Left lung (tissue), 10 donors: ENCODE results near the gene DAB2IP. TPM values are rescaled to one million over a fixed set of nuclear protein-coding genes. Genes with fewer than 3 reads are reported as not detected.

Source experiments
- ATAC-seq: fragments of 200-7000 bp; cut with Tn5 transposase; one replicate; pipeline ENCODE4 v1.9.1; 2020; ENCODE audit warnings: moderate library complexity
- DNase-seq, 4 donors: peaks; one replicate each; pipeline ENCODE4 v3.0.0-alpha.2; 2013 to 2020
- H3K27ac ChIP-seq, 2 donors: fragments of 200-600 bp; sonication (generic) in 1 of 2; one replicate each; pipeline versions ENCODE4 v1.5.0 to v1.8.0; 2020 to 2021
- H3K27me3 ChIP-seq, 2 donors: fragments of 200-600 bp; sonication (generic) in 1 of 2; one replicate each; pipeline versions ENCODE4 v1.5.0 to v1.8.0; 2020 to 2021
- H3K36me3 ChIP-seq, 2 donors: fragments of 200-600 bp; sonication (generic) in 1 of 2; one replicate each; pipeline versions ENCODE4 v1.5.0 to v1.8.0; 2020 to 2021
- H3K4me1 ChIP-seq, 2 donors: fragments of 200-600 bp; one replicate each; pipeline ENCODE4 v1.8.0; 2021
- H3K4me3 ChIP-seq, 2 donors: fragments of 200-600 bp; sonication (generic) in 1 of 2; one replicate each; pipeline versions ENCODE4 v1.5.0 to v1.8.0; 2020 to 2021; ENCODE audit warnings: mild to moderate bottlenecking in 1 of 2
- H3K9me3 ChIP-seq, 2 donors: fragments of 200-600 bp; sonication (generic) in 1 of 2; one replicate each; pipeline versions ENCODE4 v1.5.0 to v1.8.0; 2020 to 2021
- intact Hi-C, 2 donors: fragments of 100-400 bp; cut with DNase I; formaldehyde crosslinking; loops; one replicate each; pipeline versions ENCODE4 v1.11.2 to v1.14.2; 2022
- polyA plus RNA-seq, 6 donors: library from polyadenylated mRNA; unstranded; fragments of 120-200 nt; gene quantifications; one replicate each; pipeline ENCODE4 v1.2.1, GENCODE V29; 2013; ENCODE audit not compliant: insufficient read length in 6 of 6
- total RNA-seq, 2 donors: library from RNA; stranded (reverse); fragmentation: NEBNext Ultra II Directional; extraction: Animal tissue kit (Norgen Biotek cat#: 25700); gene quantifications; one replicate each; pipeline ENCODE4 v1.2.1, GENCODE V29; 2021
- TF ChIP-seq, protein P1 (sequence below), 2 donors: fragments of 200-600 bp; sonication (generic) in 1 of 2; IDR thresholded peaks; one replicate each; pipeline versions ENCODE4 v1.5.0 to v1.8.0; 2021; ENCODE audit warnings: antibody characterized with exemption in 2 of 2
- donor health status: DM: no; HTN: yes; CAD: no.
- donor health status: DM: no; HTN: no; CAD: no.

Gene DAB2IP
- total and polyA plus RNA-seq, 8 donors = 25.0 to 53.4 (median 34.6) TPM

- TF ChIP-seq, protein P1, sequence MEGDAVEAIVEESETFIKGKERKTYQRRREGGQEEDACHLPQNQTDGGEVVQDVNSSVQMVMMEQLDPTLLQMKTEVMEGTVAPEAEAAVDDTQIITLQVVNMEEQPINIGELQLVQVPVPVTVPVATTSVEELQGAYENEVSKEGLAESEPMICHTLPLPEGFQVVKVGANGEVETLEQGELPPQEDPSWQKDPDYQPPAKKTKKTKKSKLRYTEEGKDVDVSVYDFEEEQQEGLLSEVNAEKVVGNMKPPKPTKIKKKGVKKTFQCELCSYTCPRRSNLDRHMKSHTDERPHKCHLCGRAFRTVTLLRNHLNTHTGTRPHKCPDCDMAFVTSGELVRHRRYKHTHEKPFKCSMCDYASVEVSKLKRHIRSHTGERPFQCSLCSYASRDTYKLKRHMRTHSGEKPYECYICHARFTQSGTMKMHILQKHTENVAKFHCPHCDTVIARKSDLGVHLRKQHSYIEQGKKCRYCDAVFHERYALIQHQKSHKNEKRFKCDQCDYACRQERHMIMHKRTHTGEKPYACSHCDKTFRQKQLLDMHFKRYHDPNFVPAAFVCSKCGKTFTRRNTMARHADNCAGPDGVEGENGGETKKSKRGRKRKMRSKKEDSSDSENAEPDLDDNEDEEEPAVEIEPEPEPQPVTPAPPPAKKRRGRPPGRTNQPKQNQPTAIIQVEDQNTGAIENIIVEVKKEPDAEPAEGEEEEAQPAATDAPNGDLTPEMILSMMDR (IDR thresholded peaks at IDR 0.05) = no peak
- Histone ChIP-seq H3K4me3 (no peak overlapping the region), H3K27ac (no peak overlapping the region), H3K36me3 (no peaks in the 10 kb centered on the region), H3K4me1 (peaks cover 0 to 59% of the 10 kb centered on the region in 2 donors), H3K27me3 (no peaks in the 10 kb centered on the region), H3K9me3 (no peaks in the 10 kb centered on the region)
- ATAC-seq (no peak), DNase-seq (no peak)
- intact Hi-C loops = no loop called here
Observed at GRCh38 chr9:121751686-121752445, 100.4 kb downstream of the DAB2IP start.

DNA sequence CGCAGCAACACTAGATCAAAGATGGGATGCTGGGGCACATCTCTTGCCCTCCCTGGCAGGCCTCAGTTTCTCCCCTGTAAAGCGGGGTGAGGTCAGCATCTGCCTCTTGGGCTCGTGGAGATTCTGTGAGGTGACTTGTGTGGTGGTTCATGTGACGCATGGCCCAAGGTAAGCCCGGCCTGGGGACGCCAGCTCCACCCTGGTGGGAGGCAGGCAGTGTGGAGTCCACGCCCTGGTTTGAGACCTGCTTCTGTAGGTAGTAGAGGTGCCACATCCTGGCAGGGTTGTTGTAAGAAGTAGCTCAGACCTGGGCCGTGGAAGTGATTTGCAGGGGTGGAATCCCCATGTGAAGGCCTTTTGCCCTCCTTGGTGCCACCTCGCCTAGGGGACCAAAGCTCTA, 101.5 kb downstream of the DAB2IP start:
- intact Hi-C loops = no loop called here
- peaks cover 0 to 2% of the 10 kb centered on the region in 2 donors for H3K36me3 ChIP-seq
- no peaks in the 10 kb centered on the region for H3K27me3 ChIP-seq
- H3K9me3 ChIP-seq = no peaks in the 10 kb centered on the region
- no peak overlapping the region for H3K4me3 ChIP-seq
- H3K27ac ChIP-seq = peak overlapping the region in 1 of 2 donors; percentile 45
- ATAC-seq (no peak), DNase-seq (peak in 1 of 4 donors; percentile 53)
- TF ChIP-seq, protein P1 (IDR thresholded peaks at IDR 0.05) = no peak
- peaks cover 0 to 59% of the 10 kb centered on the region in 2 donors for H3K4me1 ChIP-seq

DNA sequence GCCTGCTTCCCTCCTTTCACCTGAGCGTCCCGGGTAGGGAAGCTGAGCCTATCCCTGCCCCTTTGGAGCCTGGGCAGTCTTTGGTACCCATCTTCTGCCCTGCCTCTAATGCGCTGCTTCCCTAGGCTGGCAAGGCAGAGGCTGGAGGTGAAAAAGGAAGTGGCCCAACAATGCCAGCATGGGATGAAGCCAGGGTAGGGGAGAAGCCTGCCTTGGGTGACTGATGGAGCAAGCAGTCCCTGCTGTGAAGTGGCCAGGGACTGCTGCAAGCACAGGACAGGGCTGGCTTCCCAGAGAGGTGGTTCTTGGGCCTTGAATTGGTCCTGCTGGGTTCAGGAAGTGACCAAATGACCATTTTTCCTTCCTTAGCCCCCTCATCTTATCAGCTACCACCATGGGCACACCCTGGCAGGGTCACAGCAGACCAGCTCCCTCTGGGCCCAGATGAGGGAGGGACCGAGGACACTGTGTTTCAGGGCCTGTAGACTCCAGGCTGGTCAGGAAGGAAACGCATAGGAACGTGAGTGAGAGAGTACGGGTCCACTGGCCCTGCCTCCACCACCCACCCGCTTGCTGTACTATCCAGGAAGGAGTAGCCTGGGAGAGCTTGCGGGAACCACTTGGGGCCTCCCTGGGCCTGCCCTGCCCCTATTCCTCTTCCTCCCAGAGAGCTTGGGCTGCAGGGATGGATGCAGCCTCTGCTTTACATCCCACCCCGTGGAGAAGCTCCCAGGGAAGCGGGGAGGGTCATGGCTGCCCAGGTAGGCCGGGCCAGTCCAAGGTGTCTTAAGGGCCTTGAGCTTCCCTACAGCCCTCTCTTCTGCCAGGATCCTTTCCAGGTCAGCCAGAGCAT, 102.6 kb downstream of the DAB2IP start:
- TF ChIP-seq, protein P1 (IDR thresholded peaks at IDR 0.05) = no peak
- Histone ChIP-seq H3K4me3 (no peak overlapping the region), H3K27ac (peak overlapping the region in 1 of 2 donors; percentile 45), H3K9me3 (no peaks in the 10 kb centered on the region), H3K27me3 (no peaks in the 10 kb centered on the region), H3K4me1 (peaks cover 0 to 52% of the 10 kb centered on the region in 2 donors), H3K36me3 (peaks cover 0 to 12% of the 10 kb centered on the region in 2 donors)
- intact Hi-C loops = no loop called here
- DNase-seq (peak in 1 of 4 donors; percentile 35), ATAC-seq (no peak)

DNA sequence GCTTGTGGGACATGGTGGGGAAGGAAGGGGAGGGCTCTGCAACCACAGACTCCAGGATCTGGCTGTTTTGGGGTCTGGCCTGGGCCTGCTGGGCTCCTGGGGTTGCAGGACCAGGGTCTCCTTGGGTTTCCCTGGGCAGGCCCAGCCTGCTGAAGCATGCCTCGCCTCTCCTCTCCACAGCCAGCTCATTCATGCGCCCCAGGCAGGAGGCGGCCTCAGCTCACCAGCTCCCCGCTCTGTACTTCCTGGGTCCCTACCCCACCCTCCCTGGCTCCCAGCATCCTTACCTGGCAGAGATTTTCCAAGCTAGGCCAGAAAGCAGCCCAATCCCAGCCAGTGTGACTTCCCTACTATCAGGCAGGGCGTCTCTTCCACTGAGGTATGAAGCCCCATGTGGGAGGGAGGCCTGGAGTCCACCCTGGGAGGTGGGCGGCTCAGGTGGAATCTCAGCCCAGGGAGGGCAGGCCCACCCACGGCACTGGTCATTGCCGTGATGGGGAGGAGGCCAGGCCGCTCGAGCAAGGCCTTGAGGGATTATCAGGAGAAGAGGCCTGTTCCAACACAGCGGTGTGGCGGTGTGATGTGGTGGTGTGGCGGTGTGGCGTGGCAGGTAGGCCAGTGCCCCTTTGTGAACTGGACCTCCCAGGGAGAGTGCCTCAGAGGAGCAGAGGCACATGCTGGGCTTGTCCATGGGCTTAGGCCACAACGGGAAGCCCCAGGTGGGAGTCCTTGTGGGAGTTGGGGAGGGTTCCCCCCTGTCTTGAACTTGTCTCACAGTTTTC, 103.4 kb downstream of the DAB2IP start:
- no peaks in the 10 kb centered on the region for H3K9me3 ChIP-seq
- ATAC-seq = no peak
- TF ChIP-seq, protein P1 (IDR thresholded peaks at IDR 0.05) = no peak
- H3K27ac ChIP-seq = peak overlapping the region in 1 of 2 donors; percentile 45
- no peak overlapping the region for H3K4me3 ChIP-seq
- intact Hi-C loops = no loop called here
- peaks cover 0 to 49% of the 10 kb centered on the region in 2 donors for H3K4me1 ChIP-seq
- peak in 1 of 4 donors; percentile 51 for DNase-seq
- H3K27me3 ChIP-seq = no peaks in the 10 kb centered on the region
- H3K36me3 ChIP-seq = peaks cover 0 to 19% of the 10 kb centered on the region in 2 donors
